ENCODE results near the gene NEK4. TPM values are rescaled to one million over a fixed set of nuclear protein-coding genes. Genes with fewer than 3 reads are reported as not detected.
A peak's percentile ranks its signal among the peaks of the same experiment; 100 is the strongest.

NEK4 gene
- total RNA-seq = 12.3 TPM

DNA sequence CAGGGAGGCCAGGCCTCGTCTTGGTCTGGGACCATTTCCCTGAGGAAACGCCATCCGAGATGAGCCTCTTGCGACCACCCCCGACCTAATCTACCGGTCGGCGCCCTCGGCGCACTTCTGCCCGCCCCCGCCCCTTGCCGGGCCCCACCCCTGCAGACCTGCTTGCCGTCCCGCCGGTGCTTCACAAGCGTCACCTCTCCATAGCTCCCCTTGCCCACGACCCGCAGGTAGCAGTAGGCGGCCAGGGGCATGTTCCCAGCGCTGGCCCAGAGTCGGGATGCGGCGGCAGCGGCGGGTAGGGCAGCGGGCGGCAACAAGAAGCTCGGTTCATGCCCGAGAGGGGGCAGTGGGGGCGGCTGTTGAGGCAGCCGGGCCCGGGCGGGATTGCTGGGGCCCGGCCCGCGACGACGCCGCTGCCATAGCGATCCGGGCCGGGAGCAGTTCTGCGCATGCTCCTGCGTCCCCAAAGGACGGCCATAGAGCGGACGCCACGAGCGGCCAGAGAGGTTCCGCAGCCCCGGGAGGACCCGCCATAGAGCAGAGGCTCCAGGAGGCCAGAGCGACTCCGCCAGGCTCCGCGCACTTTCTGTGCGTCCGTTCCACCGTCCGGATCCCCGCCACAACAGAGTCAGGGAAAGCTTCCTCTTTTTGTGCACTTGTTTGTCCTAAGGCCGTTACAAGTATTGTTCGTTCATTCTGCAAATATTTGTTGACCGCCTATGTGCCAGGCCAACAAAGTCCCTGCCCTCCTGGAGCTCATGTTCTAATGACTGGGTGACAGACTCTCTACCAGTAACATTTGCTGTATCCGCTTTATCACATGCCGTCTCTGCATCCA is at the start of gene NEK4:
Gene NEK4 (minus strand): TSS at position 445 of the 838 bp plus-strand sequence. CDS start 194 bp downstream, at position 251.
- no peaks in the 10 kb centered on the region for H3K27me3 ChIP-seq (ENCODE audit: insufficient read depth, low read length)
- H3K4me3 ChIP-seq (ENCODE audit: low read length) = peak within 1 kb of the TSS; percentile 66
- no peaks in the 10 kb centered on the region for H3K9me3 ChIP-seq (ENCODE audit: low read depth, low read length)
- peaks cover 29% of the 10 kb centered on the region for H3K4me1 ChIP-seq (ENCODE audit: insufficient read depth, low read length)

- Histone ChIP-seq H3K27me3 (ENCODE audit: insufficient read depth, low read length) (no peaks in the 10 kb centered on the region), H3K4me3 (ENCODE audit: low read length) (no peak overlapping the region), H3K4me1 (ENCODE audit: insufficient read depth, low read length) (no peaks in the 10 kb centered on the region), H3K9me3 (ENCODE audit: low read depth, low read length) (no peaks in the 10 kb centered on the region)
Measured at GRCh38 chr3:52819936-52820335, 49.2 kb upstream of the NEK4 start.

DNA sequence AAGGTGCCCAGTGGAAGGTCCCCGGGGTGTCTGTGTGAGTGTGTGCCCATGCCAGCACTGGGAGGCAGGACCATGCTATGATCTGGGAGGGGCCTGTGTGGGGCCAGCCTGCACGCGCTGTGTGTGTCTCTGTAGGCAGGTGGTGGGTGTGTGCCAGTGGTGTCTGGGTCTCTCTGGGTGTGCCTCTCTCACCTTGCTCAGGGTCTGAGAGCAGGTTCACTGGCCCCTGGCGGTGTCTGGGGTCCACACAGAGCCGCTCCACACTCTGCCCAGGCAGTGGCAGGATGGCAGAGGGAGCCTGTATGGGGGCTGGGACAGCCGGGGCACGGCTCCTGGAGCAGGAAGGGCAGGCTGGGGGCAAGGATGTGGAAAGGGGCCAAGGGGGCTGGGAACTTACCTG is 47.1 kb upstream of the NEK4 start:
- H3K4me1 ChIP-seq (ENCODE audit: insufficient read depth, low read length) = no peaks in the 10 kb centered on the region
- no peaks in the 10 kb centered on the region for H3K27me3 ChIP-seq (ENCODE audit: insufficient read depth, low read length)
- no peaks in the 10 kb centered on the region for H3K9me3 ChIP-seq (ENCODE audit: low read depth, low read length)
- H3K4me3 ChIP-seq (ENCODE audit: low read length) = no peak overlapping the region

GRCh38 chr3:52817221-52817620 is 46.5 kb upstream of the NEK4 start:
- no peaks in the 10 kb centered on the region for H3K4me1 ChIP-seq (ENCODE audit: insufficient read depth, low read length)
- H3K4me3 ChIP-seq (ENCODE audit: low read length) = no peak overlapping the region
- H3K9me3 ChIP-seq (ENCODE audit: low read depth, low read length) = no peaks in the 10 kb centered on the region
- H3K27me3 ChIP-seq (ENCODE audit: insufficient read depth, low read length) = no peaks in the 10 kb centered on the region

GRCh38 chr3:52816654-52817053 is 45.9 kb upstream of the NEK4 start:
- H3K4me1 ChIP-seq (ENCODE audit: insufficient read depth, low read length) = no peaks in the 10 kb centered on the region
- no peaks in the 10 kb centered on the region for H3K9me3 ChIP-seq (ENCODE audit: low read depth, low read length)
- H3K4me3 ChIP-seq (ENCODE audit: low read length) = no peak overlapping the region
- H3K27me3 ChIP-seq (ENCODE audit: insufficient read depth, low read length) = no peaks in the 10 kb centered on the region

DNA sequence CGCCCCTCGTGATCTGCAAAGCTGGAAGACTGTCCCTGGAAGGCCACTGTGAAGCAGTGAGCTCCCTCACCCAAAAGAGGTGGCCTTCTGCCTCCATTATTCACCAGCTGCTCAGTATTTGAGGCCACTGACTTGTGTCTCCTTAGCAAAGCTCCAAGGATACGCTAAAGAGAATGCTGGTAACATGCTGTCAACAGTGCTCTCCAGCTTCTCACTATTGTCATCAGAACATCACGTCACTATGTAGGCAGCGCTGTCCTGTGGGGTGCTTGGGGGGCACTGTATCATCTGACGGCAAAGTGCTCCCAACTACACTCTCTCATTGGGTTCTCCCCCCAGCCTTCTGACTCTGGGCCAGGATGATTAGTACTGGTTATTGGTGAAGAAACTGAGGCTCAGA is 45.5 kb upstream of the NEK4 start:
- no peaks in the 10 kb centered on the region for H3K4me1 ChIP-seq (ENCODE audit: insufficient read depth, low read length)
- no peaks in the 10 kb centered on the region for H3K9me3 ChIP-seq (ENCODE audit: low read depth, low read length)
- H3K4me3 ChIP-seq (ENCODE audit: low read length) = no peak overlapping the region
- H3K27me3 ChIP-seq (ENCODE audit: insufficient read depth, low read length) = no peaks in the 10 kb centered on the region

GRCh38 chr3:52813810-52814209 is 43.1 kb upstream of the NEK4 start:
- no peaks in the 10 kb centered on the region for H3K4me1 ChIP-seq (ENCODE audit: insufficient read depth, low read length)
- no peak overlapping the region for H3K4me3 ChIP-seq (ENCODE audit: low read length)
- H3K27me3 ChIP-seq (ENCODE audit: insufficient read depth, low read length) = no peaks in the 10 kb centered on the region

DNA sequence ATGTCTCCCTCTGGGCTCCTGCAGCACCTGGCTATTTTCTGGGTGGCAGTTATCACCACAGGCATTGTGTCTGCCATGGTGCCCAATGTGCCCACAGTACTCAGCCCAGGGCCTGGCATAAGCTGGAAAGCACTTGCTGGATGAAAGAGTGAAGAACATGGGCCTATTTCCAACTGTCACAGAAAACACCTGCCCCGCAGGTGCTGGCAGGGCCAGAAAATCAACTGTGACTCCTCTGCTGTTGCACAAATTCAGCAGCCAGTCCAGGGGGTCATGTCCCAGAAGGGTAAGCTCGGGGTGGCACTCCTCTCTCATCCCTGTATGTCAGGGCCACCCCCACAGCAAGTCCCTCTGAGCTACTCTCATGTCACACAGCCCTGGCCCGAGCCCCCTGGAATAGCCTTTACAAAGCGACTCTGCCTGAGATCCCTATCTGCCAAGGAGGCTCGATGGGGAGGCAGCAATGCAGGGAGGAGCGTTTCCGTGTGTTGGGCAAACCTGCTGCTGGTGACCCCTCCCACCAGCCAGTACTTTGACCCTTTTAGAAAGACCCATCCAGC is 40.8 kb upstream of the NEK4 start:
- Histone ChIP-seq H3K9me3 (ENCODE audit: low read depth, low read length) (no peaks in the 10 kb centered on the region), H3K4me1 (ENCODE audit: insufficient read depth, low read length) (no peaks in the 10 kb centered on the region), H3K4me3 (ENCODE audit: low read length) (no peak overlapping the region), H3K27me3 (ENCODE audit: insufficient read depth, low read length) (no peaks in the 10 kb centered on the region)

More at GRCh38 chr3:52813810-52814209, 43.1 kb upstream of the NEK4 start:
- no peaks in the 10 kb centered on the region for H3K9me3 ChIP-seq (ENCODE audit: low read depth, low read length)

- Histone ChIP-seq H3K27me3 (ENCODE audit: insufficient read depth, low read length) (no peaks in the 10 kb centered on the region), H3K4me1 (ENCODE audit: insufficient read depth, low read length) (no peaks in the 10 kb centered on the region), H3K9me3 (ENCODE audit: low read depth, low read length) (no peaks in the 10 kb centered on the region), H3K4me3 (ENCODE audit: low read length) (no peak overlapping the region)
Measured at GRCh38 chr3:52810923-52811322, 40.2 kb upstream of the NEK4 start.

DNA sequence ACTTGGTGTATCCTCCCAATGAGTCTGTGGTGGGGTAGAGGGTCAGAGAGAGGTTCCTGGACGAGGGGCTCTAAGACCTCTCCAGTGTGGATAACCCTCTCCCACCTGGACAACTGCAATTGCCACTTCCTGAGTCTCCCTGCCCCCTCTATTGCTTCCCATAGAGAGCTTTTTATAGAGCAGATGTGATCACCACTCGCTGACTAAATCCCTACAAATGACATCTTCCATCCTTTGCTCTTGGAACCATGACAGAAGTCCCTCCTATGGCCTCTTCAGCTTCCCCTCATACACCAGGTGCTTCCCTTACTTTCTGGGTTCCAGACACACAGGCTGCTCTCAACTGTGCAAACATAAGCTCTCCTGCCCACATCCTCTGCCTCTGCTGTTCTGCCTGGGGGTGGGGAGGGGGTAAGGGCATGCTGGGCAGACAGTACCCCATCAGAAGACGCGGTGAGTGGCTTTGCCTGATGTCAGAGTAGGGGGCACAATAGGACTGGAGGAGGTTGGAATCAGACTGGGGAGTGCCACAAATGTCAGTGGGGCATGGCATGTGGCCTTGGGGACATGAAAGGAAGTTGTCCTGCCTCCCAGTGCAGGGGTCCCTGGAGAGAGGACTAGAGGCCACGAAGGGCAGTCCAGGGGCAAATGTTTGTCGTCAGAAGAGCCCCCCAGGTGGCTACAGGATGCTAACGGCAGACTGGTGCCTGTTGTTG is 39.1 kb upstream of the NEK4 start:
- H3K9me3 ChIP-seq (ENCODE audit: low read depth, low read length) = no peaks in the 10 kb centered on the region
- no peaks in the 10 kb centered on the region for H3K4me1 ChIP-seq (ENCODE audit: insufficient read depth, low read length)
- H3K4me3 ChIP-seq (ENCODE audit: low read length) = no peak overlapping the region
- H3K27me3 ChIP-seq (ENCODE audit: insufficient read depth, low read length) = no peaks in the 10 kb centered on the region

GRCh38 chr3:52809149-52809548 is 38.4 kb upstream of the NEK4 start:
- H3K4me1 ChIP-seq (ENCODE audit: insufficient read depth, low read length) = no peaks in the 10 kb centered on the region
- no peak overlapping the region for H3K4me3 ChIP-seq (ENCODE audit: low read length)
- H3K9me3 ChIP-seq (ENCODE audit: low read depth, low read length) = no peaks in the 10 kb centered on the region
- no peaks in the 10 kb centered on the region for H3K27me3 ChIP-seq (ENCODE audit: insufficient read depth, low read length)

DNA sequence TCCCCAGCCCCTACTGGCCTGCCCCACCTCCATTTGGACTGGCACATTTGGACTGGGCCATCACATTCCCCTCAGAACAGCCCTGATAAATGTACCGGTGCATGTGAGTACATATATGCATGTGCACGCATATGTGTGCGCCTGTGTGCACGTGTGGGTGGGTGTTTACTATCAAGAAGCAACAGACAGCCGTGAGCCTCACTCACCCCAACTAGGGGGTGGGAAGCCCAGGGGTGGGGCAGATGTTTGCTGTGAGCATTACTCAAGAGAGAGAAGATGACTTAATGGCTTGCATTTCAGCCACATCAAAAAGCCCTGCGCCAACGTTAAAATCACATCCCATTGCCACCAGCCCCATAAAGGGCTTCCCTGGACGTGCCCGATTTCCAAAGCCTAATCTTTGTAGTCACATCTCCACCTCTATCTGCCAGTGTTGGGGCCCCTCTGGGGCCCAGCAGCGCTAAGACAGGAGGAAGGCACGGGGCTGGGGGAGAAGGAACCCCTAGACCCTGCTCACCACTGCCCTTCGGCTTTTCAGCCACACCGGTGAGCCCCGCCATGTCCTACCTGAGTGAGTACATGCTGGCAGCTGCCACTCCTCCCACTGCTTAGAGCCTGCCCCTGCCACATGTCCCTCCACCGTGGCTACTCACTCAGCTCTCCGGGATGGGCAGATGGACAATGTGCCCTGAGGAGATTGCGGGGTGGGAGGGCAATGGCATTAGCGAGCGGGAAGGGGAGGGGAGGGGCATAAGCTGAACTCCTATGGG is 34.7 kb upstream of the NEK4 start:
- Histone ChIP-seq H3K27me3 (ENCODE audit: insufficient read depth, low read length) (no peaks in the 10 kb centered on the region), H3K4me3 (ENCODE audit: low read length) (no peak overlapping the region), H3K9me3 (ENCODE audit: low read depth, low read length) (no peaks in the 10 kb centered on the region), H3K4me1 (ENCODE audit: insufficient read depth, low read length) (no peaks in the 10 kb centered on the region)

DNA sequence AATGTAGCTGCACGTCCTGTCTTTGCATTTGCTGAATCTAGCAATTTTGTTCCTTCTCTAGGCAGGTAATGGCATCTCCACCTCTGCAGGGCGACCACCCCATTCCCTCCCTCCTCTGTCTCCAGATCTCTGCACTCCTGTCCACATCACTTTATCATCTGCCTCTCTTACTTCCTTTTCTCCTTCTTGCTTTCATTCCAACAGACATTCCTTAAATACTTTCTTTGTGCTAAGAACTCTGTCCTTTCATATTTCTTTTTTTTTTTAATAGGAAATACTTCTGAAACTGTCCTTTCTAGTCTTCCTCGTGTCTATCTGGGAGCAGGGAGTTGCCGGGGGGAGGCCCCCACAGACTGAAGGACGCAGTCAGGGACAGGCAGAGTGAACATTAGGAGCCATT is 31.1 kb upstream of the NEK4 start:
- H3K4me1 ChIP-seq (ENCODE audit: insufficient read depth, low read length) = no peaks in the 10 kb centered on the region
- H3K4me3 ChIP-seq (ENCODE audit: low read length) = no peak overlapping the region
- no peaks in the 10 kb centered on the region for H3K9me3 ChIP-seq (ENCODE audit: low read depth, low read length)
- H3K27me3 ChIP-seq (ENCODE audit: insufficient read depth, low read length) = no peaks in the 10 kb centered on the region

GRCh38 chr3:52800079-52800478 is 29.3 kb upstream of the NEK4 start:
- Histone ChIP-seq H3K9me3 (ENCODE audit: low read depth, low read length) (no peaks in the 10 kb centered on the region), H3K27me3 (ENCODE audit: insufficient read depth, low read length) (no peaks in the 10 kb centered on the region), H3K4me3 (ENCODE audit: low read length) (no peak overlapping the region), H3K4me1 (ENCODE audit: insufficient read depth, low read length) (no peaks in the 10 kb centered on the region)

- Histone ChIP-seq H3K4me3 (ENCODE audit: low read length) (no peak overlapping the region), H3K4me1 (ENCODE audit: insufficient read depth, low read length) (no peaks in the 10 kb centered on the region), H3K9me3 (ENCODE audit: low read depth, low read length) (no peaks in the 10 kb centered on the region), H3K27me3 (ENCODE audit: insufficient read depth, low read length) (no peaks in the 10 kb centered on the region)
Measured at GRCh38 chr3:52798978-52799476, 28.3 kb upstream of the NEK4 start.
